ENCODE results near the gene HUNK.

DNA sequence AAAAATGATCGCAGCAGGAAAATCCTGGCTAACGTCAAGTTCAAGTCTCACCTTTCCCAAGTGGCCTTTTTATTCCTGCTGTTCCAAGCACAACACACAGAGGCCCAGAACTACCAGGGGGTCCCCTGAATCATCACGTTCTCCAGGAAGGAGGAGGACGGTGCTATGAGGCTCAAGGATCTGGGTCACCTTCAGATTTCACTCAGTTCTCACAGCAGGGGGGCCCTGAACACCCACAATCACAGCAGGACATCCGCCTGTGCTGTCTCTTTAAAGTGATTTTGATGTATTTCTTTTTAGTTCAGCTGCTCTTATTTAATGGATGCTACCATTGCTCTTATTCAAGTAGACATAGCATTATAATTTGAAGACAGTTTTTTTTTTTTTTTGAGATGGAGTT, 173.4 kb downstream of the HUNK start:
- TF ChIP-seq, protein P1, sequence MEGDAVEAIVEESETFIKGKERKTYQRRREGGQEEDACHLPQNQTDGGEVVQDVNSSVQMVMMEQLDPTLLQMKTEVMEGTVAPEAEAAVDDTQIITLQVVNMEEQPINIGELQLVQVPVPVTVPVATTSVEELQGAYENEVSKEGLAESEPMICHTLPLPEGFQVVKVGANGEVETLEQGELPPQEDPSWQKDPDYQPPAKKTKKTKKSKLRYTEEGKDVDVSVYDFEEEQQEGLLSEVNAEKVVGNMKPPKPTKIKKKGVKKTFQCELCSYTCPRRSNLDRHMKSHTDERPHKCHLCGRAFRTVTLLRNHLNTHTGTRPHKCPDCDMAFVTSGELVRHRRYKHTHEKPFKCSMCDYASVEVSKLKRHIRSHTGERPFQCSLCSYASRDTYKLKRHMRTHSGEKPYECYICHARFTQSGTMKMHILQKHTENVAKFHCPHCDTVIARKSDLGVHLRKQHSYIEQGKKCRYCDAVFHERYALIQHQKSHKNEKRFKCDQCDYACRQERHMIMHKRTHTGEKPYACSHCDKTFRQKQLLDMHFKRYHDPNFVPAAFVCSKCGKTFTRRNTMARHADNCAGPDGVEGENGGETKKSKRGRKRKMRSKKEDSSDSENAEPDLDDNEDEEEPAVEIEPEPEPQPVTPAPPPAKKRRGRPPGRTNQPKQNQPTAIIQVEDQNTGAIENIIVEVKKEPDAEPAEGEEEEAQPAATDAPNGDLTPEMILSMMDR (IDR thresholded peaks at IDR 0.05; ENCODE audit: insufficient read depth, low read depth, low read length), result no peak
- no peak for TF ChIP-seq EZH2 (IDR thresholded peaks at IDR 0.05; ENCODE audit: insufficient read depth, low read length)

Measured in astrocyte (in vitro differentiated cells and primary cell).